WERI-Rb-1 (cell line): ENCODE data around the gene FYB2.

ENCODE experiments used
- DNase-seq: peaks from one replicate; pipeline ENCODE4 v3.0.0-alpha.2; 2020
- H3K27ac ChIP-seq: fragments of 250-450 bp; sonication (Bioruptor Pico); 2 replicates; pipeline ENCODE4 v1.5.1; 2020; ENCODE audit warnings: mild to moderate bottlenecking, moderate library complexity
- H3K27me3 ChIP-seq: fragments of 250-450 bp; sonication (Bioruptor Pico); 2 replicates; pipeline ENCODE4 v1.5.1; 2021; ENCODE audit warnings: mild to moderate bottlenecking, low read depth, moderate library complexity; ENCODE audit not compliant: insufficient read depth, severe bottlenecking
- H3K36me3 ChIP-seq: fragments of 250-450 bp; sonication (Bioruptor Pico); 2 replicates; pipeline ENCODE4 v1.5.1; 2020; ENCODE audit warnings: mild to moderate bottlenecking, moderate library complexity
- H3K4me3 ChIP-seq: 2 replicates; pipeline ENCODE4 v1.5.1; 2011; ENCODE audit warnings: low read depth, mild to moderate bottlenecking, control low read depth, low read length
- H3K9me3 ChIP-seq: fragments of 250-450 bp; sonication (Bioruptor Pico); 2 replicates; pipeline ENCODE4 v1.5.1; 2021; ENCODE audit warnings: mild to moderate bottlenecking, moderate library complexity; ENCODE audit not compliant: severe bottlenecking
- TF ChIP-seq, protein P1 (sequence below): IDR thresholded peaks from 2 replicates; pipeline ENCODE4 v1.5.1; 2011; ENCODE audit warnings: low read depth, mild to moderate bottlenecking, control low read depth, inconsistent platforms, low read length

Gene FYB2

DNA sequence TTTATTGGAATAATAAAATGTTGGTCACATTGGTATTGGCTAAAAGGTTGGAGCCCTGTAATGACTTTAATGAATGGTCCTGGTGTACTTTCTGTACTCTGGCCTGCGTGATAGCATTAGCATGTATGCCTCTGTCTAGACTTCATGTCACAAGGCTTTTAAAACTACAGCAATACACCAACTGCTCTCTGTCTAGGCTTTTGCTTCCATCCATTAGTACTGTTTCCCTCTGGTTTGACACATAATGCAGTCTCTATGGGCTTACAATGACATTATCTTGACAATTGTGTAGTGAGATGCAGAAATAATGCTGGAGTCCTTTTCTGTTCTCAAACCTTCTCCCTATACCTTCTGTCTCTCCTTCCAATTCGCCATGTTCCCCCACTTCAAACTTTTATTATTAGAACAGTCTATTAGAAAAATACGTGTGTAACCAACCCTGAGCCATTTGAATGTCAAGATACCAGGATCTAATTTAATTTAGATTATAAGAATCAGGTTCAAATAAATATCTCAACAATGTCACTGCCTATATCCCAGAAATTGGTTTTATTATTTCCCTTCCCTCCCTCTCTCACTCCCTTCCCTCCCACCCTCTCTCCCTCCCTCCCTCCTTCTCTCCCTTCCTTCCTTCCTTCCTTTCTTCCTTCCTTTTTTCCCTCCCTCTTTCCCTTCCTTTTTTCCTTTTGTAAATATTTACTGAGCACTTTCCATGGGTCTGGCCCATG is 44.2 kb upstream of the FYB2 start:
- TF ChIP-seq, protein P1, sequence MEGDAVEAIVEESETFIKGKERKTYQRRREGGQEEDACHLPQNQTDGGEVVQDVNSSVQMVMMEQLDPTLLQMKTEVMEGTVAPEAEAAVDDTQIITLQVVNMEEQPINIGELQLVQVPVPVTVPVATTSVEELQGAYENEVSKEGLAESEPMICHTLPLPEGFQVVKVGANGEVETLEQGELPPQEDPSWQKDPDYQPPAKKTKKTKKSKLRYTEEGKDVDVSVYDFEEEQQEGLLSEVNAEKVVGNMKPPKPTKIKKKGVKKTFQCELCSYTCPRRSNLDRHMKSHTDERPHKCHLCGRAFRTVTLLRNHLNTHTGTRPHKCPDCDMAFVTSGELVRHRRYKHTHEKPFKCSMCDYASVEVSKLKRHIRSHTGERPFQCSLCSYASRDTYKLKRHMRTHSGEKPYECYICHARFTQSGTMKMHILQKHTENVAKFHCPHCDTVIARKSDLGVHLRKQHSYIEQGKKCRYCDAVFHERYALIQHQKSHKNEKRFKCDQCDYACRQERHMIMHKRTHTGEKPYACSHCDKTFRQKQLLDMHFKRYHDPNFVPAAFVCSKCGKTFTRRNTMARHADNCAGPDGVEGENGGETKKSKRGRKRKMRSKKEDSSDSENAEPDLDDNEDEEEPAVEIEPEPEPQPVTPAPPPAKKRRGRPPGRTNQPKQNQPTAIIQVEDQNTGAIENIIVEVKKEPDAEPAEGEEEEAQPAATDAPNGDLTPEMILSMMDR = no peak
- H3K27me3 ChIP-seq = no peaks in the 10 kb centered on the region
- no peak for DNase-seq
- H3K9me3 ChIP-seq = no peaks in the 10 kb centered on the region
- no peak overlapping the region for H3K27ac ChIP-seq
- H3K36me3 ChIP-seq = no peaks in the 10 kb centered on the region
- no peak overlapping the region for H3K4me3 ChIP-seq

DNA sequence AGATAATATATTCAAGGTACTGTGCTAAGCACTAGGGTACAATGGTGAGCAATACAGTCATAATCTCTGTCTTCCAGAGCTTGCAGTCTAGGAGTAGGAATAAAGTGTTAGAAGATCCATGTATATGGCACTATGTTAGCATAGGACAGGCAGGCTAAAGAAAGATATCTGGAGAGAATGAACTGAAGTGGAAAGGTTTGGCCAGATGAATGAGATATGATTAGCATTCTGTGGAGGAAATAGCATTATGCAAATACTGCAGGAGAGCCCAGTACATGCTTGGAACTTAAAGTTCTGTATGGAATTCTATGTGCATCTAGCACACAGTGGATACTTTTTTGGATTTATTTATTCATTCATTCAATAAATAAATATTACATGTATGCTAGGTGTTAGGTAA is 40.1 kb upstream of the FYB2 start:
- TF ChIP-seq, protein P1 = no peak
- no peak for DNase-seq
- H3K36me3 ChIP-seq = no peaks in the 10 kb centered on the region
- H3K4me3 ChIP-seq = no peak overlapping the region
- H3K27ac ChIP-seq = no peak overlapping the region
- no peaks in the 10 kb centered on the region for H3K9me3 ChIP-seq
- no peaks in the 10 kb centered on the region for H3K27me3 ChIP-seq

DNA sequence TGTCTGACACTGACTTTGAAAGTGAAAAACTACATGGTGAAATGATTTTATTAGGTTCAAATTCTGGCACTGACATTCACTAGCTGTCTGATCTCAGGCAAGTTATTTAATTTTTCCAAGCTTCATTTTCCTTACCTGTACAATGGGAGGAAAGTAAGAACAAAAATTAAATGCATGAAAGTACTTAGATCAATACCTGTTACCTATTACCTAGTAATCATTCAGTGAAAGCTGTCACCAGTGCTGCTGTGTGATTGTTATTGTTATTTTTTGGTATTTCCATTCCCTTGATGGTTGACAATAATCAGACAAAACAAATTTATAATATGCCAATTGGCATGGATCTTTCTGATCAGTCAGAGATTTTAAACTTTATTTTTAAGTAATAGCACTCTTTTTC is 37.0 kb upstream of the FYB2 start:
- TF ChIP-seq, protein P1 = no peak
- no peaks in the 10 kb centered on the region for H3K9me3 ChIP-seq

DNA sequence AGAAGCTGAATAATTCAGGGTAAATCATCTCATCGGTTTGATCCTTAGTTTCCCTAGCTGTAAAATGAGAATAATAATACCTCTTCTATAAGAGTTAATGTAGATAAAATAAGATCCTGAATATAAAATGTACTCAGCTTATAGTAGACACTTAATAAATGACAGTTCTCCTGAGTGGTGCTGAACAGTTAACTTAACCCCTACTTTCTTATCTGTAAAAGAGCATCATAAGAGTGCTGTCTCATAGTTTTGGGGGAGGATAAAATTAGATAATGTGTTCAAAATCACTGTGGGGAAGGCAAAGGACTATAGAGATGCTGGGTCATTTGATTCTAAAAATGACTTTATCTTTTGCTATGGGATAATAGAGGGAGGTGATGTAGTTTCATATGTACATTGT is 36.0 kb upstream of the FYB2 start:
- H3K9me3 ChIP-seq = no peaks in the 10 kb centered on the region
- H3K27ac ChIP-seq = no peak overlapping the region
- H3K36me3 ChIP-seq = no peaks in the 10 kb centered on the region
- H3K27me3 ChIP-seq = no peaks in the 10 kb centered on the region
- TF ChIP-seq, protein P1 = no peak
- H3K4me3 ChIP-seq = no peak overlapping the region
- no peak for DNase-seq

More for the DNA sequence above, 37.0 kb upstream of the FYB2 start:
- no peak overlapping the region for H3K4me3 ChIP-seq
- no peak for DNase-seq
- no peaks in the 10 kb centered on the region for H3K36me3 ChIP-seq
- no peaks in the 10 kb centered on the region for H3K27me3 ChIP-seq
- H3K27ac ChIP-seq = no peak overlapping the region

DNA sequence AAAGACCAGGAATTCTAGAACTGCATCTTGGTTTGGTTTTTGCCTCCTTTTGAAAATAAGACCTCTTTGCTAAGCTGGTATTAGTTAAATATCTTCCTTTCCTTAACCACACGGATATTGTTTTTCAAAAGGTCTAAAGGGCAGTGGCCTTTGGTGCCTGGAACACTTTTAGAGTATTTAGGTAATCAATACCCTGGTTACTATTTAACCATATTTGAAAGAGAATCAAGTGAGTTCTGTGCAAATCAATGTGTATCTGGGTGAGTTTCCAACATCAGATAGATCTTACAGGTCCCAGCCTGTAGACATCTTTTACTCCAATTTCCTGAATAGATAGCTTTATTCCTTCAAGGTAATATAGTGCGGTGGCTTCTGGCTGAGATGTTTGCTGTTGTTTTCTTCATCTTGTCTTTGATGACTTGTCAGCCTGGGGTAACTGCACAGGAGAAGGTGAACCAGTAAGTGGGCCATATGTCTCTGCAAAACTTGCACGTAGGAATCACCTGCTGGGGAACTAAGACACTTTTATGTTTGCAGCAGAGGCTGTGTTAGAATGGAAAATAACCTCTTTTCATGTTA is 35.4 kb upstream of the FYB2 start, which contains the start of gene C8A:
TSS of gene C8A (plus strand) at position 277 of the 579 bp plus-strand sequence. CDS start at position 382, 105 bp downstream.
- Histone ChIP-seq H3K27me3 (no peaks in the 10 kb centered on the region), H3K4me3 (no peak within 1 kb of the TSS), H3K27ac (no peak within 1 kb of the TSS), H3K9me3 (no peaks in the 10 kb centered on the region), H3K36me3 (no peaks in the 10 kb centered on the region)
- TF ChIP-seq, protein P1 = no peak
- no peak for DNase-seq
